ENCODE results near the gene CHCHD6. TPM values are rescaled to one million over a fixed set of nuclear protein-coding genes. Genes with fewer than 3 reads are reported as not detected.

The CHCHD6 gene
- total RNA-seq, 2 experiments from 2014 or later = 8.7 to 9.3 TPM

DNA sequence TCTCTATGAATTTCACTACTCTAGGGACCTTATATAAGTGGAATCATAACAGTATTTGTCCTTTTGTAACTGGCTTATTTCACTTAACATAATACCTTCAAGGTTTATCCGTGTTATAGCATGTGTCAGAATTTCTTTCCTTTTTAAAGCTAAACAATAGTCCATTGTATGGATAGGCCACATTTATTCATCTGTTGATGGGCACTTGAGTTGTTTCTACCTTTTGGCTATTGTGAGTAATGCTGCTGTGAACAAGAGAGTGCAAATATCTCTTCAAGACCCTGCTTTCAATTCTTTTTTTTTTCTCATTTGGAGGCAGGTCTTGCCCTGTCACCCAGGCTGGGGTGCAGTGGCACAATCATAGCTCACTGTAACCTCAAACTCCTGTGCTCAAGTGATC lies 56.5 kb downstream of the CHCHD6 start:
- Histone ChIP-seq H3K27me3 (ENCODE audit: control insufficient read depth in 1 of 2, insufficient read depth in 2 of 2, low read length in 2 of 2) (no peaks in the 10 kb centered on the region), H3K27ac (ENCODE audit: low read depth in 1 of 2, low read length in 2 of 2) (no peak overlapping the region), H3K9me3 (ENCODE audit: control insufficient read depth in 1 of 2, insufficient read depth in 1 of 2, low read length in 2 of 2) (no peaks in the 10 kb centered on the region), H3K36me3 (ENCODE audit: insufficient read depth, low read length) (peaks cover 3% of the 10 kb centered on the region), H3K4me1 (ENCODE audit: insufficient read depth, low read length) (no peaks in the 10 kb centered on the region), H3K4me3 (ENCODE audit: low read length) (no peak overlapping the region)
- H3K9me3 Mint-ChIP-seq = no peaks in the 10 kb centered on the region
- ATAC-seq (ENCODE audit: poor library complexity) (no peak), DNase-seq (no peak)
- H3K4me1 Mint-ChIP-seq (ENCODE audit: low read depth) = no peaks in the 10 kb centered on the region
- no peaks in the 10 kb centered on the region for H3K27me3 Mint-ChIP-seq
- CTCF ChIA-PET = no interaction called here
- TF ChIP-seq, protein P1, sequence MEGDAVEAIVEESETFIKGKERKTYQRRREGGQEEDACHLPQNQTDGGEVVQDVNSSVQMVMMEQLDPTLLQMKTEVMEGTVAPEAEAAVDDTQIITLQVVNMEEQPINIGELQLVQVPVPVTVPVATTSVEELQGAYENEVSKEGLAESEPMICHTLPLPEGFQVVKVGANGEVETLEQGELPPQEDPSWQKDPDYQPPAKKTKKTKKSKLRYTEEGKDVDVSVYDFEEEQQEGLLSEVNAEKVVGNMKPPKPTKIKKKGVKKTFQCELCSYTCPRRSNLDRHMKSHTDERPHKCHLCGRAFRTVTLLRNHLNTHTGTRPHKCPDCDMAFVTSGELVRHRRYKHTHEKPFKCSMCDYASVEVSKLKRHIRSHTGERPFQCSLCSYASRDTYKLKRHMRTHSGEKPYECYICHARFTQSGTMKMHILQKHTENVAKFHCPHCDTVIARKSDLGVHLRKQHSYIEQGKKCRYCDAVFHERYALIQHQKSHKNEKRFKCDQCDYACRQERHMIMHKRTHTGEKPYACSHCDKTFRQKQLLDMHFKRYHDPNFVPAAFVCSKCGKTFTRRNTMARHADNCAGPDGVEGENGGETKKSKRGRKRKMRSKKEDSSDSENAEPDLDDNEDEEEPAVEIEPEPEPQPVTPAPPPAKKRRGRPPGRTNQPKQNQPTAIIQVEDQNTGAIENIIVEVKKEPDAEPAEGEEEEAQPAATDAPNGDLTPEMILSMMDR (IDR thresholded peaks at IDR 0.05) = no peak
- peaks cover 21% of the 10 kb centered on the region for H3K36me3 Mint-ChIP-seq (ENCODE audit: low read depth)
- no peak overlapping the region for H3K4me3 Mint-ChIP-seq
- intact Hi-C loops (cut with DNase I, micrococcal nuclease) = no loop called here
- H3K27ac Mint-ChIP-seq = no peak overlapping the region
- POLR2A ChIA-PET = no interaction called here

DNA sequence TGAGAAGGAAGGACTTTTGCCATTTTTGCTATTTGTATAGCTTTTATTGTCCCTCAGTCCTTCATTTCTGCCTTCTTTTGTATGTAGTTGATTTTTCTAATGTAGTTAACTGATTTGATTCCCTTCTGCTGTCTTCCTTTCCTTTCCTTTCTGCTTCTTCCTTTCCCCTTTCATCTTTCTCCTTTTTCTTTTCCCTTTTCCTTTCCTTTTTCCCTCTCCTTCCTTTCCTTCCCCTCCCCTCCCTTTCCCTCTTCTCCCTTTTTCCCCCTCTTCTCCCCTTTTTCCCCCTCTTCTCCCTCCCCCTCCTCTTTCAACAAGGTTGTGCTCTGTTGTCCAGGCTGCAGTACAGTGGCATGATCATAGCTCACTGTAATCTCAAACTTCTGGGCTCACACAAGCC lies 59.0 kb downstream of the CHCHD6 start:
- H3K27me3 Mint-ChIP-seq = no peaks in the 10 kb centered on the region
- CTCF ChIA-PET = interaction anchor here (0.6 kb wide), 1 partner anchor 258 kb away, joined by 3 read pairs; no protein-coding TSS in a partner anchor
- intact Hi-C loops (cut with DNase I, micrococcal nuclease) = no loop called here
- Histone ChIP-seq H3K27ac (ENCODE audit: low read depth in 1 of 2, low read length in 2 of 2) (no peak overlapping the region), H3K27me3 (ENCODE audit: control insufficient read depth in 1 of 2, insufficient read depth in 2 of 2, low read length in 2 of 2) (no peaks in the 10 kb centered on the region), H3K4me1 (ENCODE audit: insufficient read depth, low read length) (no peaks in the 10 kb centered on the region), H3K9me3 (ENCODE audit: control insufficient read depth in 1 of 2, insufficient read depth in 1 of 2, low read length in 2 of 2) (peaks cover 2 to 9% of the 10 kb centered on the region in 2 experiments), H3K36me3 (ENCODE audit: insufficient read depth, low read length) (peaks cover 7% of the 10 kb centered on the region), H3K4me3 (ENCODE audit: low read length) (no peak overlapping the region)
- TF ChIP-seq, protein P1 (IDR thresholded peaks at IDR 0.05) = no peak
- DNase-seq (no peak), ATAC-seq (ENCODE audit: poor library complexity) (no peak)
- peaks cover 5% of the 10 kb centered on the region for H3K4me1 Mint-ChIP-seq (ENCODE audit: low read depth)
- peaks cover 5% of the 10 kb centered on the region for H3K9me3 Mint-ChIP-seq
- H3K27ac Mint-ChIP-seq = no peak overlapping the region
- H3K36me3 Mint-ChIP-seq (ENCODE audit: low read depth) = peaks cover 44% of the 10 kb centered on the region
- POLR2A ChIA-PET = no interaction called here
- no peak overlapping the region for H3K4me3 Mint-ChIP-seq

DNA sequence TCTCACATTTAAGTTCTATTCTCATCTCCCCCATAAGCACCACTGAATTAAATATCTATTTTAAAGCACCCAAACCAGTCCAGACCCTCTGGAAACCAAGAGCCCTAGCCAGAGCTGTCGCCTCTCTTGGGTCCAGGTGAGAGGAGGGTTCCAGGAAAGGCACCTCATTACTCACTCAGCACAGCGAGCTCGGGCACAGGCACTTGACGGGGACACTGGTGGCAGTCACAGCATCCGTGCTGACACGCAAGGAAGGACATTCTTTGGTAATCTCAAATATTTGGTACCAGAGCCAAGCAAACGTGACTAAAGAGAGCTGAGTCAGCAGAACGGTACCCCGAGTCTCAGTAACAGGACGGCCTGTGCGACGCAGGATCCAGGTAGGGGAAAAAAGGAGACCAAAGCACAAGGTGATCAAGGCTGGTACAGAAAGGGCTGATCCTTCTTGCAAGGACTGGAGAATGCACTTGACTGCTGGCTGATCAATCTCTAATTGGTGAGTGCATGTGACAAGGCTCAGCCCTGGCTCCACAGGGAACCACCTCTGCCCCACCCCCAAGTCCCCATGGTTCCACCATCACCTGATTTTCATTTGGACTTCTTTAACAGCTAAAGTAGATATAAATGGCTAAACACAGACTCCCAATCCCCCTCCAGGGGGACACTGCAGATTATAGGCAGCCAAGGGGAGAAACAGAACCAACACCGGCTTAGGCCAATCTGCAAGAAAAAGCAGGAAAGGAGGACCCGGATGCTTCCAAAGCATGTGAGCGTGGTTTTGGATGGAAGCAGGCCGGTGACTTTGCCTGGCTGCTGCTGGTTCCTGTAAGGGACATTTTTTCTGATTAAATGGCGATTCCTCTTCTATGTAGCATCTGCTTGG lies 61.4 kb downstream of the CHCHD6 start:
- no peaks in the 10 kb centered on the region for H3K27me3 ChIP-seq (ENCODE audit: control insufficient read depth in 1 of 2, insufficient read depth in 2 of 2, low read length in 2 of 2)
- intact Hi-C loops (cut with DNase I, micrococcal nuclease) = no loop called here
- H3K9me3 ChIP-seq (ENCODE audit: control insufficient read depth in 1 of 2, insufficient read depth in 1 of 2, low read length in 2 of 2) = peaks cover 5 to 9% of the 10 kb centered on the region in 2 experiments
- ChIA-PET POLR2A (no interaction called here), CTCF (no interaction called here)
- H3K4me1 Mint-ChIP-seq (ENCODE audit: low read depth) = peaks cover 8% of the 10 kb centered on the region
- peaks cover 58% of the 10 kb centered on the region for H3K36me3 Mint-ChIP-seq (ENCODE audit: low read depth)
- no peaks in the 10 kb centered on the region for H3K27me3 Mint-ChIP-seq
- H3K4me3 Mint-ChIP-seq = no peak overlapping the region
- H3K27ac ChIP-seq (ENCODE audit: low read depth in 1 of 2, low read length in 2 of 2) = no peak overlapping the region
- ATAC-seq (ENCODE audit: poor library complexity) (no peak), DNase-seq (no peak)
- peaks cover 17% of the 10 kb centered on the region for H3K9me3 Mint-ChIP-seq
- TF ChIP-seq, protein P1 (IDR thresholded peaks at IDR 0.05) = no peak
- H3K4me1 ChIP-seq (ENCODE audit: insufficient read depth, low read length) = no peaks in the 10 kb centered on the region
- no peak overlapping the region for H3K4me3 ChIP-seq (ENCODE audit: low read length)
- H3K27ac Mint-ChIP-seq = no peak overlapping the region
- H3K36me3 ChIP-seq (ENCODE audit: insufficient read depth, low read length) = peaks cover 7% of the 10 kb centered on the region
